DMS153 treated with DMSO at 0.1 percent for 48 hours (cell line): ENCODE measurements around the gene GALNT12.
A peak's percentile ranks its signal among the peaks of the same experiment; 100 is the strongest.

Source experiments
- DNase-seq: peaks from one replicate; lab custom pipeline; 2025; ENCODE audit not compliant: unreplicated experiment; lab: John Stamatoyannopoulos, UW

The GALNT12 gene

GRCh38 chr9:98807070-98807813 is at the start of gene GALNT12:
GALNT12 (plus strand) TSS chr9:98807670; CDS start chr9:98807699, 29 bp downstream.
- DNase-seq: peak; percentile 48

- DNase-seq: no peak
These were observed 47.2 kb upstream of the GALNT12 start for GRCh38 chr9:98760231-98760630.

GRCh38 chr9:98763986-98764745 is 43.3 kb upstream of the GALNT12 start:
- no peak for DNase-seq

- no peak for DNase-seq
These were observed 42.2 kb upstream of the GALNT12 start for GRCh38 chr9:98765256-98765655.

GRCh38 chr9:98766586-98766985 is 40.9 kb upstream of the GALNT12 start:
- no peak for DNase-seq

- no peak for DNase-seq
These were observed 40.3 kb upstream of the GALNT12 start for GRCh38 chr9:98767196-98767595.

GRCh38 chr9:98767915-98768314 is 39.6 kb upstream of the GALNT12 start:
- DNase-seq: no peak

GRCh38 chr9:98768344-98768743 is 39.1 kb upstream of the GALNT12 start:
- no peak for DNase-seq

- no peak for DNase-seq
These were observed 36.8 kb upstream of the GALNT12 start for GRCh38 chr9:98770717-98771116.

GRCh38 chr9:98771209-98771874 is 36.1 kb upstream of the GALNT12 start:
- DNase-seq: no peak

- DNase-seq: no peak
These were observed 34.9 kb upstream of the GALNT12 start for GRCh38 chr9:98772364-98773155.

GRCh38 chr9:98773721-98774120 is 33.7 kb upstream of the GALNT12 start:
- DNase-seq: no peak

- no peak for DNase-seq
These were observed 32.7 kb upstream of the GALNT12 start for GRCh38 chr9:98774746-98775145.

- no peak for DNase-seq
These were observed 31.5 kb upstream of the GALNT12 start for GRCh38 chr9:98775831-98776441.

- DNase-seq: no peak
These were observed 29.9 kb upstream of the GALNT12 start for GRCh38 chr9:98777618-98778017.

GRCh38 chr9:98778251-98778650 is 29.2 kb upstream of the GALNT12 start:
- DNase-seq: no peak

- DNase-seq: no peak
These were observed 28.5 kb upstream of the GALNT12 start for GRCh38 chr9:98778711-98779530.

GRCh38 chr9:98780059-98780749 is 27.3 kb upstream of the GALNT12 start:
- no peak for DNase-seq
